Activated T-helper 9 cell treated with anti-CD3 and anti-CD28 coated beads, Interleukin-2, amount 50 U/mL, for 16 hours (primary cell): ENCODE measurements around the gene EPB41.
"Not testable (repeated sequence)": the region's sequence is repeated elsewhere in the genome, so short reads cannot be mapped to it uniquely, and the experiment has no call there.

Experiments used
- DNase-seq: peaks from one replicate; pipeline ENCODE4 v3.0.0-alpha.2; 2020; ENCODE audit warnings: low read depth

Gene EPB41

DNA sequence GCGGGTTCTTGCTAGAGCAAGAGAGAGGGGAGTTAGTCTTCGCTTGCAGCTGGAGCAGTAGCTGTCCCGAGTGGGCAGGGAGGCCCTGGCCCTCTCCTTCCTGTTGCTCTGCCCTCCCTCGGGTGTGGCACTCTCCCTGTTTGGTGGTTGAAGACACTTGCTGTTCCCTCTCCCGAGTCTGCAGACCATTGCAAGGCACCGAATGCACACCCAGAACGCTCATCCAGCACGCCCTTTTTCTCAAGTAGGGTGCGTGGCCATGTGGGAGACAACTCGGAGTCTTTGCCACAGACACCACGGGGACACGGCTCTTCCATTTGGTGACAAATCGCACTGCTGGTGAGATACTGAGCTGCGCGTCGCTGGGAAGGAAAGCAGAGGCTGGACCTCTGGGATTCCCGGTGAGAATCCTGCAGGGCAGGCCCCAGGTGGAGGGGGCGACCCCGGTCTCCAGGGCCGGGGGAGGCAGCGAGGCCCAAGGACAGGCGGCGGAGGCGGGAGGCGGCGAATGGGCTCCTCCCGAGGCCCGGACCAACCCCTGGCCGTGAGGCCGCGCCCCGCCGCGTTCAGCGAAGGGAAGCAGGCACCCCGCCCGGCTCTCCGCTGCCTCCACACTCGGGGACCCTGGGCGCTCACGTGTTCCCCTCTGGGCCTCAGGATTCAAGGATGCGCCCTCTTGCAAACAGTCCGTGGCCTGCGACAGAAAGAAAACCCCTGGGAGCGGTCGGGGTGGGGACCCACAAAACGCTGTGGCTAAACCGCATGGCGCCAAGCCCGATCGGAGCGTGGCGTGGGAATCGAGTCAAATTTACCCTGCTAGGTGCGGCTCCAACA lies 219.7 kb downstream of the EPB41 start:
- no peak for DNase-seq

DNA sequence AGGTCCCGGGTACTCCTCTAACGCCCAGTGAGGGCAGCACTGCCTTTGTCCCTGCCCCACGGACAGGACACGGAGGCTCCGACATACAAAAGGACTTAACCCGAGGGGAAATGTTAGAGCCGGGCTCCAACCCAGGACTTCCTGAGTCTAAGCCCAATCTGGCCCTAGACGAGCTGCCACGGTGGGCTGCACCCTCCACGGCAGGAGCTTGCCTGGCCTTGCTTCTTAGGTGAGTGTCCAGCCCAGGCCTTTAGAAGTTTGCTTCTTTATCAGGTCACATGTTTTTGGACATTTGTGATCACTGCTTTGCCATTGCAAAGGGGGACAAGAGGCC lies 220.3 kb downstream of the EPB41 start:
- DNase-seq = no peak

DNA sequence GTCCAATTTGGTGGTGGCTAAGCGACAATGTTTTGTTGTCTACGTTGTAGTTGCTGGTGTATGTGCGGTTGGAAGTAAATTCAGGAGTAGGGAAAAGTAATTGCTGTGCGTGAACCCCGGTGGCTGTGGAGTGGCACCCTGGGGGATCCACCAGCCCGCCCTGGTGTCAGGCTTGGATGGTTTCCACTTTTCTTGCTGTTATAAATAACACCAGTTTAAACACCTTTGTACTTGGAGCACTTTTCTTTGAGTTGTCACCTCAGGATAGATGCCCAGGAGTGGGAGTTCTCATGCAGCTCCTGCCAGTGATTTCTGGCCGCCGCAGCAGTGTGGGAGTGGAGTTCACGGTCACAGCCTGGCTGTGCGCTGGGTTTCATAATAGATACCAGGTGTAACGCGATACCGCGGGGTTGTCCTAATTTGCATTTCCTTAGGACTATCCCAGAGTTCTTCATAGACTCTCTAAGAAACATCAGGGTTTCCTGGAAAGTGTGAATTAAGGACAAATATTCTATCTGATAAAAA lies 222.1 kb downstream of the EPB41 start:
- no peak for DNase-seq

DNA sequence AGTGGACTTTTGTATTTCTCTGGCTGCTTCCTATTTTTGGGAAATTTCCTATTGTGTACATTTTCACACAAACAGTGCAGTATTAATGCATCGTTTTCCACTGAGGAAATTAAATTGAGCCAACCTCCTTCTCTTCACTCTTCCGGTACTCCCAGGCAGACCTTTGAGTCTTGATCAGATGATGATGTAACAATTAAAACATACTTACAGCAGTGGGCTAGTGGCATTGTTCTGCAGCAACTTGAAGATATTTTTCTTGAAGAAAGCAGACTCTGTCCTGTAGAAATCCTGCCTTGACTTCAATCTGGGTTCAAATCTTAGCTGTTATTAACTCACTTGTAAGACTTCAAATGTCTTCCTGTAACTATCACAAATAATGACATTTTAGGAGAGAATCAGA lies 228.3 kb downstream of the EPB41 start:
- no peak for DNase-seq

DNA sequence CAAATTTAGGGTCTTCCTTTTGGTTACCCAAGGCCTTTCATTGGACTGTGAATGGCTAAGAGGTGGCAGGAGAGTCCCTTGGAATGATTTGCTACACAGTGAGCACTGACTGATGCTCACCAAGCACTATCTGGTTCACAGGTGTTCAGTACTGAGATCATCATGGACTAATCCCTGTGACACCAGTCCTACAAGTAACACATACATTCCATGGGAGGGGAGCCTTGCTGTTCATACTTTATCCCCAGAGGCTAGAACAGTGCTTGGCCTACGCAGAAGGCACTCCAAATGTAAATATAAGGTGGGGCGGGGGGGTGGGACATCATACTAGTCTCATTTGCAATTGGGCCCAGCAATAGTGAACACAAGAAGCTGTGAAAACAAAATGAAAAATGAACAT lies 229.8 kb downstream of the EPB41 start:
- DNase-seq = no peak

DNA sequence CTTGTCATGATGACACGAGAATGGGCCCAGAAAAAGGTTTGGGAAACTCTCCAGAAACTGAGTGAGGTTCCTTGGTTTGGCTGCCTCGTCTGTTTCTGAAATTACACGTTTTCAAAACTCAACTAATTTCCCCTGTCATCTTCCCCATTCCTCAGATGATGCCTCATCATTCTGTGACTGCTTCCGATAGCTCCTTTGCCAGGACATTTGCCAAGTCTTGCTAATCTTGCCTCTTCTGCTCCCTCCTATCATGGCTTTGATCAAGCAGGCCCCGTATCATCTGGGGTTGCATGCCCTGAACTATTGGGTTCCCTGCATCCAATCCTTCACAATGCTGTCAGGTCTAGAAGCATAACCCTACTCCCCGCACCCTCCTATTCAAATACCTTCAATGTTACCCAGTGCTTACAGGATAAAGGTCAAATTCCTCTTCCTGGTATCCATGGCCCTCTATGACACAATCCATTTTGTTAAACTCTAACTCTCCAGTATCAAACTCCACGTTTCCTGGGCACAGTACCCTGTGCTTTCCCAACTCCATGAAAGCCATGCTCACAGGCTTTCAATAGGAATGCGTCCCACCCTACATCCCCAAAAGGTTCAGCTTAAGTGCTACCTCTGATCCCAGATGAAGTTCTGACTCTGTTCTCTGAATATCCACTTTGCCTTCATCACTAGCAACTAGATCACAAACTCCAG lies 231.5 kb downstream of the EPB41 start:
- DNase-seq = no peak

DNA sequence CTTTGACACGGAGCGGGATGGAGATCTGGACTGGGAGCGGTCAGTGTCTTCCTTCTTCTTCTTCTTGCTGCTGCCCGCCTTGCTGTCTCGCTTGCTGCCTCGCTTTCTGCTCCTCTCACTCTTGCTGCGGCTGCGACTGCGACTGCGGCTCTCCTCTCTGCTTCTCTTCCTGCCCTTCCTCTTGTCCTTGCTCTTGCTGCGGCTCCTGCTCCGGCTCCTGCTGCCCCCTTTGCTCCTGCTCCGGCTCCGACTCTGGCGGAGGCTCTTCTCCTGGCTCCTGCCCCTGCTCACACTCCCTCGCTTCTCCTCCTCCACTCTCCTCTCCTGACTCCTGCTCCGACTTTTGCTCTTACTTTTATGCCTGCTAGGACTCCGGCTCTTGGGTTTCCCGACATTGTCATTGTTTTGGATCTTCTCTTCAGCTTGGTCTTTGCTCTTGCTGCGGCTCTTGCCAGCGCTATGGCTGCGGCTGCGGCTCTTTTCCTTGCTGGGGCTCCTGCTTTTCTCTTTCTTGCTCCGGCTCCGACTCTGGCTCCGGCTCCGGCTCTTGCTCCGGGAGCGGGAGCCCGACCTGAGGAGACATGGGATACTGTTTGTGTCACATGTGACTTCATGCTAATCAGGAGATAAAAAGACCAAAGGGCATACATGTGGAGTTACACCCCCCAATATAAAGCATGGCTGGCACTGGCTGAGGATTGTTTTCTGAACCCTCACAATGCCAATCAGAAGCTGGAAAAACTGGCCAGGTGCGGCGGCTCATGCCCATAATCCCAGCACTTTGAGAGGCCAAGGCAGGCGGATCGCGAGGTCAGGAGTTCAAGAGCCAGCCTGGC lies 234.5 kb downstream of the EPB41 start:
- no peak for DNase-seq

DNA sequence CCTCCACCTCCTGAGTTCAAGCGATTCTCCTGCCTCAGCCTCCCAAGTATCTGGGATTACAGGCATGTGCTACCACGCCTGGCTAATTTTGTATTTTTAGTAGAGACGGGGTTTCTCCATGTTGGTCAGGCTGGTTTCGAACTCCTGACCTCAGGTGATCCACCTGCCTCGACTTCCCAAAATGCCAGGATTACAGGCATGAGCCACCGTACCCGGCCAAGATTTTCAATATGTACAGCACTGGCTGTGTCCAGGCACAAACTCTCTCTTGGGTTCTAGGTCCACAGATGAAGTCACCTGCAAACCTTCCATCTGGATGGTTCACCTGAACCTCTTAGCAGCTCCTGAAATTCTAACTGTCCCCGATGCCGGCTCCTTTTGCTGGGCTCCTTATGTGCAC lies 236.0 kb downstream of the EPB41 start:
- DNase-seq = not testable (repeated sequence)

DNA sequence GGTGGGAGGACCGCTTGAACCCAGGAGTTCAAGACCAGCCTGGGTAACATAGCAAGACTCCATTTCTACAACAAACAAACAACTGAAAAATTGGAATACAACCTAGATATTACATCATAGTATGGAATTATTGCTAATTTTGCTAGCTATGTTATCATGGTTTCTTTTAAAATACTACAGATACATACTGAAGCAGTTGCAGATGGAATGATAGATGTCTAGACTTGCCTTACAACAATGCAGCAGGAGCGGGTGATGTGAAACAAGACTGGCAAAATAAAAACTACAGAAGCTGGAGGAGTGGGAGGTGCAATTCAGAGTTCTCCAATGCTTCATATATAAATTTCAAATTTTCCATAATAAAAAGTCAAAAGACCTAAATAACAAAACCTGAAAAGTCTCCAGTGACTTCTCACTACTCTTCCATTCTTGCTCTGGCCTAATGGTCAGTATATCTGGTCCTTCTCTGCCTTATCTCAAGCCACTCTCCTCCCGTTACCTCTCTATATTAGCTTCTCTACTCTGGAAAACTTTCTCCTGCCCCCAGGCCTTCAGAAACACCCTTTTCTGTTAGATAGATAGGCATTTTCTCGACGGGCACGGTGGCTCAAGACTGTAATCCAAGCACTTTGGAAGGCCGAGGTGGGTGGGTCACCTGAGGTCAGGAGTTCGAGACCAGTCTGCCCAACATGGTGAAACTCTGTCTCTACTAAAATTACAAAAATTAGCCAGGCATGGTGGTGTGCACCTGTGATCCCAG lies 237.9 kb downstream of the EPB41 start:
- DNase-seq = no peak

DNA sequence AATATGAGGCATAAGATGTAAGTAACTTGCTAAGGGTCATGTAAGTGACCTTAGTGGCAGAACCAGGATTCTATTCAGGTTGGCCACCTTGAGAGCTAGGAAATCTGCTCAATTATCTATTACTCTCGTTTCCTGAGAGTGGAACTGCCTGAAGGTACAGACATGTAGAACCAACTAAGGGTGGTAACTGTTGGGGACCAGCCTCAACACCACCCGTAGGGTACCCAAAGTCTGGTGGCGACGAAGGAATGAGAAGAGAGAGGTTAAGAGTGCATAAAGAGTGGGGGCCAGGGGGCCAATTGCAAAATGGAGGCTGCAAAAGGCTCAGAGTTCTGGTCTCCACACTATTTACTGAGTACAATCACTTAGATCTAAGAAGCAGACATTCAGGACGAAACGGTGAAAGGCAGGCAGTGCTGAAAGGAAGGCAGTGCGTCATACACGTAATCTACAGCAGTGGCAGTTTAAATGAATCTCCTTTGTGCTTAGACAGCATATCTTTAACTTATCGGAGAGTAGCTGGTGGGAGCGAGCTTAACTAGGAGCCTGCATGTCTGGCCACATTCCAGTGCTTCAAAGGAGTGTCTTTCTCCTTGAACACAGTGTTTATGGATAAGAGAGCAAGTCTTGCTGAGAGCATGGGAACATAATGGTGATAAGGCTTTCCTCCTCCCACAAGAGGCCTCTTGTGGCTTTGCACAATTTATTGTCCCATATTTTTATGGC lies 242.3 kb downstream of the EPB41 start:
- DNase-seq = no peak

DNA sequence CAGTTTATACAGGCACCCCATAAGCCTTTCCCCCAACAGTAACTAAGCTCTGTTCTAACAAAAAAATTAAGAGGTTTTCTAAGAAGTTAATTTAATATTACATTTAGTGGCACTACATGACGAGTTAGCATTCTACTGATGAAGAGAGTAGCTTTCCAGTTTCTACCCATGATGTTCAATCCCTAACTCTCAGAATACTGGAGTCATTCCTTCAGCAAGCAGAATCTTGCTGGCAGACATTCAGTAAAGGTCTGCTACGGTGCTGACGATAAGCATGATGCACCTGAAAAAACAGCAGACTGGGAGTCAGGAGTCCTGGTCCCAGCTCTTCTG lies 242.9 kb downstream of the EPB41 start:
- DNase-seq = no peak

DNA sequence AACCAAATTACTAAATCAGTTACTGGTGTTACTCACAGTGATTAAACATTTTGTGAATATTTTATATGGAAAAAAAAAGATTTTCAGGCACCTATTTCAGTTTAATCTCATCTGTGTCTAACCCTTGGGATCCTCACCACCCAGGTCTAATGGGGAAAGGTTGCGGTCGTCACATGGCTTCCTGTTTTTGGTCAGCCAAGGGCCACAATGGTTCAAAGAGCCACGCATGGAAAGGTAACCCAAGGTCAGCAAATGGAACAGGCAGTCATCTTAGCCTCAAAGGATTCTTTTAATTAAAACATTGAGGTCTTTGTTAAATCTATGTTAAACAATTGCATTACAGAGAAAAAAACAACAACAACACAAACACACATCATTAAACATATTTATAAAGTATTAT lies 245.4 kb downstream of the EPB41 start:
- DNase-seq = no peak

DNA sequence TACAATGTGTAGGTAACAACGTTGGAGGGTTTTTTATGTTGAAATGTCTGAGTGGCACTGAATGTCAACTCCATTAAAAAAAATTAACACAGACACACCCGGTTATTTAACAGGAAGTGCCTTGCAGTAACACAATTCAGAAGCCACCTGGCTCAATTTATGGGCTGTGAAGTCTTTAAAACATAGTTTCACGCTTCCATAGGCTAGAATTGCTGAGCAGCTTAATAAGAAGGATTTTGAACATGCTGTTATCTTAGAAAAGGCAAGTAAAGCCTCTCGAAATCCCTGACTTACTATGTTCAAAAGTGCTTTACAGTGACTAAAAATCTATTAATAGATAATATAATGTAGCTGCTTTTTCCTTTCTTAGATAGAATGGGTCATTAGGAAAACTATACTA lies 247.7 kb downstream of the EPB41 start:
- DNase-seq = no peak

DNA sequence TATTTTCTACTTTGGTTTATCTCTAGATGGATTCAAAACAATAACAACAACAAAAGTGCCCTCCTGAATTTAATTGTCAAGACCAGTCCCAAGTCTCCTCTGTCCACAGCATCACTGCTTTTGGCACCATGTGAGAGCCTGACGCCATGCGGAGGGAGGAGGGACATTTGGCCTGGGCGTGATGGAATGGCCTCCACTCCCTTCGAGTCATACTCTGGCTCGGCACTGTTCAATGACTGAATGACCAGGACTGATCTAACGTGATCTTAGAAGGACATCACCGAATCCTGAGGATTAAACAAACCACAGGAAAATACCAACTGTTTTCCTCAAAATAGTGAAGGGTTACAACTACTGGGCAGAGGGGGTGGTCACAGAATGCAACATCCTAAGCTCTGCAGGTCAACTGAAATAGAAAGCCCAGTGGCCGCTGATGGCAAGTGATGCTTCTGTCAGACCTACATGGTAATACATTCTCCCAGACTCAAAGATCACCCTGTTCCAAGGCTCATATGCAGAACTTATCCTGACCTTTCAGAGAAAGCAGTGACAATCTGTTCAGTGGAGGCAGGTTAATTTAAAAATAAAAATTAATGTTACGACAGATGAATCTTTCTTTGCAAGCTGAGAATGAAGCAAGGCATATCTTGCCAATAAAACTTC lies 248.2 kb downstream of the EPB41 start:
- DNase-seq = no peak

DNA sequence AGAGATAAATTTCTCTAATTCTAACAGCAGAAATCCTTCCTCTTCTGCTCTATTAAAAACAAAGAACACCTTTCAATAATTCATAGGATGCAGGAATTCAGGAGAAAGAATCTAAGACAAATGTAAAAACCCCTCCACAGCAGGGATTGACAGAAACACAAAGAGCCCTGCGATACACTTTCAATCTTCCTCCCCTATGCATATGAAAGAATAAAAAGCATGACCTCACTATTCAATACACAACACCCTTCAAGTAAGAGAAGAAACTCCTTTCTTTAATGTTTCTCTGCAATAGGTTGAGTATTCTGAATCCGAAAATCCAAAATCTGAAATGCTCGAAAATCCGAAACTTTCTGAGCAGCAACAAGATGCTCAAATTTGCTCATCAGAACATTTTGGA lies 250.2 kb downstream of the EPB41 start:
- no peak for DNase-seq

DNA sequence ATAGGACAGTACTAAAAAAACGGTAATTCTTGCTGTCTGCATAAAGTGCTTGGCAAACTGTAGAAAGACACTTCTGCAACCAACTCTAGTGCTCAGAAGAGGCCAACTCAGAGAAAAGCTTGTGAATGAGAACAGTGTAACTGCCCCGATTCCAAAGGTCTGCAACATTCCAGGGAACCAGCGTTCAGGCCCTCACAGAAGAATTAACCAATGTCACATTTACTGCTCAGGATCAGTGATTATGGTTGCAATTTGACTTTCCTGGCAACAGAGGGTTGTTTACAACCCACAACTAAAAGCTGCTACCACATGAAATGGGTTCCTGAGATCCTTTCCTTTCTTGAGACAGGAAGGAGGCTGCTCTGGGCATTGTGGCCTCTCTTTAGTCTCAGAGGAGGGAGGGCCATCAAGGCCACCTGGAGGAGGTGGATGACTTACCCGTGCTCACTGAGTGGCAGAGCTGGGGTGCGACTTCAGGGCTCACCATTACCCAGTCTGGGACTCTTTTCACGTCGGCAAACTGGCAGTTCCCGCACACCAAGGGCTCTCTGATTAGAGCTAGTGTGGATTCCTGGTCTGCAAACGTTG lies 252.0 kb downstream of the EPB41 start:
- no peak for DNase-seq

DNA sequence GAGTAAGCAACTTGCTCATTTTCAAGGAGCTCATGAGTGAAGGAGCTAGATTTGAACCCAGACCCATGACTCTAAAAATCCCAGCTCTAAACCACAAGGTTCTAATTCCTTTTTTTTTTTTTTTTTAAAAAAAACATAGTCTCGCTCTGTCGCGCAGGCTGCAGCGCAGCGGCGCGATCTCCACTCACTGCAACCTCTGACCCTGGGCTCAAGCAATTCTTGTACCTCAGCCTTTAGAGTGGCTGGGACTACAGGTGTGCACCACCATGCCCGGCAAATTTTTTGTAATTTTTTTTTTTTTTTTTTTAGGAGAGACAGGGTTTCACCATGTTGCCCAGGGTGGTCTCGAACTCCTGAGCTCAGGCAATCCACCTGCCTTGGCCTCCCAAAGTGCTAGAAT lies 253.5 kb downstream of the EPB41 start:
- DNase-seq = no peak
